ENCODE measurements around the gene SPO11. TPM values are rescaled to one million over a fixed set of nuclear protein-coding genes. Genes with fewer than 3 reads are reported as not detected.

The SPO11 gene
- total and polyA plus RNA-seq, 2 of the 8 experiments (the other 6 are each of a cell fraction or from before 2014, with no cell fraction given), result not detected

DNA sequence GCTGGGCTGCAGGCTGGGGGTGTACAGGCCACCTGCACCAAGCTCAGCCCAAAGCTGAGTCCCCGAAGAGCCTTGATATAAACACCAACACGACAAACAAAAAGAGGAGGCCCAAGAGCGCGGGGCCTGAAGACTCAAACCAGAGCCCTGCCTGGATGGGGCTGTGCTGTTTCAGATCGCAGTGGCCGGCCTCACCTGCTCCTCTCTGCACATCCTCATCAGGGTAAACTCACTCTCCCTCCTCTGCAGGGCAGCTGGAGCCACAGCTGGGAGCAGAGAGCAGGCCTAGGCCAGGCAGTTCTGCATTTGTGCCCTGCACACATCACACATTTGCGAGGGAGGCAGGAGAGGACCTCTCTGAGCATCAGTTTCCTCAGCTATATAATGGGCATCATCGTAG lies 57.9 kb downstream of the SPO11 start (continued):
- no peak for TF ChIP-seq SP2 (IDR thresholded peaks at IDR 0.05; ENCODE audit: low read length)
- TF ChIP-seq, protein P1, sequence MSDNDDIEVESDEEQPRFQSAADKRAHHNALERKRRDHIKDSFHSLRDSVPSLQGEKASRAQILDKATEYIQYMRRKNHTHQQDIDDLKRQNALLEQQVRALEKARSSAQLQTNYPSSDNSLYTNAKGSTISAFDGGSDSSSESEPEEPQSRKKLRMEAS (IDR thresholded peaks at IDR 0.05), result no peak

All from H1 (cell line).